Prostate gland (tissue), 2 donors: ENCODE data around the gene AGBL4. TPM values are rescaled to one million over a fixed set of nuclear protein-coding genes. Genes with fewer than 3 reads are reported as not detected.

Experiments used
- DNase-seq: peaks from one replicate; pipeline ENCODE4 v3.0.0-alpha.2; 2019; ENCODE audit warnings: low spot score
- H3K27ac ChIP-seq, 2 donors: fragments of 200-600 bp; sonication (generic); 2 replicates each; pipeline ENCODE4 v1.5.1; 2017 to 2019
- H3K27me3 ChIP-seq: fragments of 200-600 bp; sonication (generic); replicated peaks from 2 replicates; pipeline ENCODE4 v1.5.1; 2019; ENCODE audit not compliant: insufficient read depth
- H3K36me3 ChIP-seq, 2 donors: fragments of 200-600 bp; sonication (generic); 1 replicate in 1 of 2; 2 replicates in 1 of 2; pipeline versions ENCODE4 v1.5.1 to v1.8.1; 2017 to 2019
- H3K4me1 ChIP-seq: fragments of 200-600 bp; sonication (generic); replicated peaks from 2 replicates; pipeline ENCODE4 v1.5.1; 2019
- H3K4me3 ChIP-seq, 2 donors: fragments of 200-600 bp; sonication (generic); 2 replicates each; pipeline ENCODE4 v1.5.1; 2017 to 2019
- H3K9me3 ChIP-seq: fragments of 200-600 bp; sonication (generic); 2 replicates; pipeline ENCODE4 v1.5.1; 2017
- CTCF ChIP-seq, 4 experiments: fragments of 200-600 bp in 2 of 4; fragments of 450-650 bp in 2 of 4; sonication (generic) in 2 of 4; IDR thresholded peaks; 1 replicate in 3 of 4; 2 replicates in 1 of 4; pipeline ENCODE4 v1.5.1; 2016 to 2019; ENCODE audit warnings: antibody characterized with exemption in 4 of 4, mild to moderate bottlenecking in 2 of 4, moderate library complexity in 2 of 4
- POLR2A ChIP-seq: fragments of 450-650 bp; IDR thresholded peaks from one replicate; pipeline ENCODE4 v1.6.1; 2016; ENCODE audit warnings: antibody characterized with exemption, mild to moderate bottlenecking
- POLR2AphosphoS5 ChIP-seq: sonication (generic); formaldehyde crosslinking; IDR thresholded peaks from one replicate; pipeline ENCODE4 v1.6.1; 2017; ENCODE audit warnings: antibody characterized with exemption
- WGBS: methylation state at CpG from one replicate; pipeline ENCODE4 v1.1.5; 2018; 5-methylcytosine and 5-hydroxymethylcytosine counted together
- intact Hi-C: fragments of 100-400 bp; cut with DNase I; formaldehyde crosslinking; loops from one replicate; pipeline ENCODE4 v1.14.2; 2022
- total RNA-seq, 2 donors: library from RNA; depleted of rRNA; stranded (reverse); fragments of >200 nt; gene quantifications; one replicate each; pipeline ENCODE4 v1.1.0, GENCODE V29; 2016

Gene AGBL4
- total RNA-seq, 2 donors from 2014 or later: 0.82 to 2.7 TPM

- TF ChIP-seq CTCF (IDR thresholded peaks at IDR 0.05) (no peak), POLR2AphosphoS5 (no peak), POLR2A (no peak)
- H3K4me3 ChIP-seq: no peak overlapping the region
- 94% methylated on average over 2 of the region's 2 CpGs for WGBS
- no peaks in the 10 kb centered on the region for H3K4me1 ChIP-seq
- intact Hi-C loops: no loop called here
- H3K27me3 ChIP-seq: no peaks in the 10 kb centered on the region
- H3K27ac ChIP-seq: no peak overlapping the region
- no peak for DNase-seq
- no peaks in the 10 kb centered on the region for H3K9me3 ChIP-seq
- H3K36me3 ChIP-seq: no peaks in the 10 kb centered on the region
These were observed 615.4 kb downstream of the AGBL4 start for GRCh38 chr1:49408346-49408745.

GRCh38 chr1:49397086-49397485 is 626.7 kb downstream of the AGBL4 start:
- Histone ChIP-seq H3K4me1 (no peaks in the 10 kb centered on the region), H3K36me3 (no peaks in the 10 kb centered on the region), H3K4me3 (no peak overlapping the region), H3K27me3 (no peaks in the 10 kb centered on the region), H3K9me3 (no peaks in the 10 kb centered on the region), H3K27ac (no peak overlapping the region)
- DNase-seq: no peak
- no peak for TF ChIP-seq POLR2AphosphoS5
- no peak for TF ChIP-seq POLR2A
- TF ChIP-seq CTCF (IDR thresholded peaks at IDR 0.05): no peak
- intact Hi-C loops: no loop called here

GRCh38 chr1:49394200-49394599 is 629.6 kb downstream of the AGBL4 start:
- TF ChIP-seq POLR2AphosphoS5 (no peak), POLR2A (no peak), CTCF (IDR thresholded peaks at IDR 0.05) (no peak)
- 90% methylated on average over 2 of the region's 2 CpGs for WGBS

GRCh38 chr1:49389699-49390098 is 634.1 kb downstream of the AGBL4 start:
- intact Hi-C loops: no loop called here
- H3K27me3 ChIP-seq: no peaks in the 10 kb centered on the region
- no peaks in the 10 kb centered on the region for H3K9me3 ChIP-seq
- H3K4me1 ChIP-seq: no peaks in the 10 kb centered on the region
- H3K36me3 ChIP-seq: no peaks in the 10 kb centered on the region
- H3K4me3 ChIP-seq: no peak overlapping the region
- DNase-seq: no peak
- TF ChIP-seq POLR2AphosphoS5 (no peak), CTCF (IDR thresholded peaks at IDR 0.05) (no peak), POLR2A (no peak)
- H3K27ac ChIP-seq: no peak overlapping the region

More at GRCh38 chr1:49394200-49394599, 629.6 kb downstream of the AGBL4 start:
- no peaks in the 10 kb centered on the region for H3K27me3 ChIP-seq
- intact Hi-C loops: no loop called here
- H3K36me3 ChIP-seq: no peaks in the 10 kb centered on the region
- H3K27ac ChIP-seq: no peak overlapping the region
- H3K4me3 ChIP-seq: no peak overlapping the region
- no peaks in the 10 kb centered on the region for H3K9me3 ChIP-seq
- H3K4me1 ChIP-seq: no peaks in the 10 kb centered on the region
- no peak for DNase-seq

GRCh38 chr1:49364676-49365075 is 659.1 kb downstream of the AGBL4 start:
- Histone ChIP-seq H3K4me3 (no peak overlapping the region), H3K9me3 (no peaks in the 10 kb centered on the region), H3K27me3 (no peaks in the 10 kb centered on the region), H3K36me3 (no peaks in the 10 kb centered on the region), H3K27ac (no peak overlapping the region), H3K4me1 (no peaks in the 10 kb centered on the region)
- intact Hi-C loops: no loop called here
- DNase-seq: no peak
- TF ChIP-seq POLR2A (no peak), POLR2AphosphoS5 (no peak), CTCF (IDR thresholded peaks at IDR 0.05) (no peak)
- WGBS: 61% methylated on average over 7 of the region's 7 CpGs
